Body of pancreas (tissue), 4 donors: Measurements from ENCODE around the gene NME7. TPM values are rescaled to one million over a fixed set of nuclear protein-coding genes. Genes with fewer than 3 reads are reported as not detected.

ENCODE experiments used
- ATAC-seq: fragments of 150-250 bp; one replicate; pipeline ENCODE4 v1.9.1; 2016
- DNase-seq, 4 donors: peaks; one replicate each; pipeline ENCODE4 v3.0.0-alpha.2; 2019
- H3K27ac ChIP-seq, 4 donors: fragments of 200-600 bp; sonication (generic); 1 replicate in 3 of 4; 2 replicates in 1 of 4; pipeline versions ENCODE4 v1.5.1 to v1.6.1; 2016 to 2019; ENCODE audit warnings: mild to moderate bottlenecking in 1 of 4, mixed read lengths in 1 of 4, moderate library complexity in 1 of 4
- H3K27me3 ChIP-seq, 2 donors: fragments of 200-600 bp; sonication (generic); one replicate each; pipeline ENCODE4 v1.6.0; 2016; ENCODE audit warnings: mild to moderate bottlenecking in 1 of 2
- H3K36me3 ChIP-seq, 2 donors: fragments of 200-600 bp; sonication (generic); replicated peaks in 1 of 2; 2 replicates each; pipeline ENCODE4 v1.5.1; 2016; ENCODE audit warnings: low read depth in 2 of 2; ENCODE audit not compliant: insufficient read depth in 1 of 2
- H3K4me1 ChIP-seq: fragments of 200-600 bp; sonication (generic); one replicate; pipeline ENCODE4 v1.6.0; 2016
- H3K4me3 ChIP-seq, 2 donors: fragments of 200-600 bp; sonication (generic); 1 replicate in 1 of 2; 2 replicates in 1 of 2; pipeline ENCODE4 v1.5.1; 2016 to 2019
- H3K9me3 ChIP-seq, 3 donors: fragments of 200-600 bp; sonication (generic); 1 replicate in 2 of 3; 2 replicates in 1 of 3; pipeline ENCODE4 v1.5.1; 2016
- CTCF ChIP-seq, 7 experiments: fragments of 450-650 bp in 4 of 7; fragments of 200-600 bp in 3 of 7; sonication (generic) in 3 of 7; IDR thresholded peaks; one replicate each; pipeline ENCODE4 v1.5.1; 2016 to 2019; ENCODE audit warnings: antibody characterized with exemption in 7 of 7
- POLR2A ChIP-seq, 3 donors: fragments of 450-650 bp; IDR thresholded peaks; one replicate each; pipeline ENCODE4 v1.6.1; 2016; ENCODE audit warnings: antibody characterized with exemption in 3 of 3, mild to moderate bottlenecking in 2 of 3
- WGBS, 2 donors: methylation state at CpG; one replicate each; pipeline ENCODE4 v1.1.5; 2017; 5-methylcytosine and 5-hydroxymethylcytosine counted together
- intact Hi-C: fragments of 100-400 bp; cut with DNase I; formaldehyde crosslinking; loops from one replicate; pipeline ENCODE4 v1.15.1; 2023
- total RNA-seq, 2 donors: library from RNA; depleted of rRNA; stranded (reverse); fragments of >200 nt; gene quantifications; one replicate each; pipeline ENCODE4 v1.1.0, GENCODE V29; 2016

NME7 gene
- total RNA-seq, 2 donors from 2014 or later, result 8.9 to 23.9 TPM

- DNase-seq (no peak), ATAC-seq (no peak)
- no peaks in the 10 kb centered on the region for H3K9me3 ChIP-seq
- no peak overlapping the region for H3K27ac ChIP-seq
- intact Hi-C loops, result no loop called here
- no peaks in the 10 kb centered on the region for H3K27me3 ChIP-seq
- H3K4me1 ChIP-seq, result peaks cover 4% of the 10 kb centered on the region
- H3K4me3 ChIP-seq, result no peak overlapping the region
- no peaks in the 10 kb centered on the region for H3K36me3 ChIP-seq
- no peak for TF ChIP-seq POLR2A (IDR thresholded peaks at IDR 0.05)
- TF ChIP-seq CTCF (IDR thresholded peaks at IDR 0.05), result no peak
- WGBS, 2 donors, result 96 to 98% methylated on average over 3 of the region's 3 CpGs
These were observed 45.5 kb downstream of the NME7 start for GRCh38 chr1:169322138-169322537.

- no peaks in the 10 kb centered on the region for H3K36me3 ChIP-seq
- DNase-seq (no peak), ATAC-seq (no peak)
- no peaks in the 10 kb centered on the region for H3K9me3 ChIP-seq
- H3K27me3 ChIP-seq, result no peaks in the 10 kb centered on the region
- 82 to 86% methylated on average over 1 of the region's 1 CpG for WGBS, 2 donors
- no peaks in the 10 kb centered on the region for H3K4me1 ChIP-seq
- intact Hi-C loops, result no loop called here
- TF ChIP-seq POLR2A (IDR thresholded peaks at IDR 0.05) (no peak), CTCF (IDR thresholded peaks at IDR 0.05) (no peak)
- H3K4me3 ChIP-seq, result no peak overlapping the region
- H3K27ac ChIP-seq, result no peak overlapping the region
These were observed 46.1 kb downstream of the NME7 start for GRCh38 chr1:169321539-169321938.

- Histone ChIP-seq H3K4me3 (no peak overlapping the region), H3K27me3 (no peaks in the 10 kb centered on the region), H3K4me1 (no peaks in the 10 kb centered on the region), H3K36me3 (no peaks in the 10 kb centered on the region), H3K9me3 (no peaks in the 10 kb centered on the region), H3K27ac (no peak overlapping the region)
- TF ChIP-seq CTCF (IDR thresholded peaks at IDR 0.05), result no peak
- no peak for TF ChIP-seq POLR2A (IDR thresholded peaks at IDR 0.05)
- DNase-seq (no peak), ATAC-seq (no peak)
- WGBS, 2 donors, result 94 to 99% methylated on average over 3 of the region's 3 CpGs
- intact Hi-C loops, result no loop called here
These were observed 48.9 kb downstream of the NME7 start for GRCh38 chr1:169318536-169319244.

- Histone ChIP-seq H3K4me3 (no peak overlapping the region), H3K27ac (no peak overlapping the region), H3K27me3 (no peaks in the 10 kb centered on the region), H3K4me1 (no peaks in the 10 kb centered on the region), H3K9me3 (no peaks in the 10 kb centered on the region), H3K36me3 (no peaks in the 10 kb centered on the region)
- TF ChIP-seq CTCF (IDR thresholded peaks at IDR 0.05) (no peak), POLR2A (IDR thresholded peaks at IDR 0.05) (no peak)
- no peak for DNase-seq
- ATAC-seq, result no peak
- intact Hi-C loops, result no loop called here
These were observed 51.0 kb downstream of the NME7 start for GRCh38 chr1:169316556-169316955.
